GM10266 (cell line): ENCODE results near the gene OMA1.

Experiments used
- DNase-seq: peaks from one replicate; pipeline ENCODE4 v3.0.0; 2012; ENCODE audit errors: extremely low spot score
- CTCF ChIP-seq: IDR thresholded peaks from 2 replicates; pipeline ENCODE4 v1.5.1; 2012; ENCODE audit warnings: mild to moderate bottlenecking, low read depth; ENCODE audit not compliant: control insufficient read depth, insufficient read depth; ENCODE audit errors: missing control alignments

The OMA1 gene

GRCh38 chr1:58459911-58460310 is 86.6 kb downstream of the OMA1 start:
- no peak for DNase-seq
- no peak for TF ChIP-seq CTCF

GRCh38 chr1:58457023-58457635 is 89.4 kb downstream of the OMA1 start:
- TF ChIP-seq CTCF: no peak
- no peak for DNase-seq

- DNase-seq: no peak
- no peak for TF ChIP-seq CTCF
Observed at GRCh38 chr1:58456470-58456869, 90.1 kb downstream of the OMA1 start.

- no peak for TF ChIP-seq CTCF
- DNase-seq: no peak
Observed at GRCh38 chr1:58454807-58455206, 91.7 kb downstream of the OMA1 start.

- TF ChIP-seq CTCF: no peak
- DNase-seq: no peak
Observed at GRCh38 chr1:58454385-58454784, 92.1 kb downstream of the OMA1 start.

- no peak for DNase-seq
- no peak for TF ChIP-seq CTCF
Observed at GRCh38 chr1:58451560-58452191, 94.8 kb downstream of the OMA1 start.

- no peak for DNase-seq
- TF ChIP-seq CTCF: no peak
Observed at GRCh38 chr1:58447886-58448285, 98.6 kb downstream of the OMA1 start.
